Amniotic stem cell (primary cell): ENCODE data around the gene IFNAR2.

Experiments
- DNase-seq: peaks from one replicate; lab custom pipeline; 2025; lab: John Stamatoyannopoulos, UW

The IFNAR2 gene

GRCh38 chr21:33268737-33269441 lies 39.2 kb downstream of the IFNAR2 start:
- DNase-seq: no peak

- no peak for DNase-seq
Measured at GRCh38 chr21:33270986-33271385, 41.2 kb downstream of the IFNAR2 start.

- DNase-seq: no peak
Measured at GRCh38 chr21:33273044-33273443, 43.3 kb downstream of the IFNAR2 start.

GRCh38 chr21:33278721-33279120 lies 49.0 kb downstream of the IFNAR2 start:
- no peak for DNase-seq

GRCh38 chr21:33279330-33279820 lies 49.6 kb downstream of the IFNAR2 start:
- DNase-seq: no peak
